HEK293T (cell line): Measurements from ENCODE around the gene PNPLA8.

Experiments used
- CTCF ChIA-PET: fragments of 350-600 bp; formaldehyde crosslinking; extraction: SDS; loops from one replicate; lab custom pipeline; 2021; ENCODE audit warnings: antibody characterized with exemption, inconsistent platforms; lab: Yijun Ruan, JAX
- POLR2A ChIA-PET: fragments of 350-600 bp; formaldehyde crosslinking; extraction: SDS; loops from one replicate; lab custom pipeline; 2020; ENCODE audit warnings: antibody characterized with exemption, inconsistent platforms; lab: Yijun Ruan, JAX
- DNase-seq: peaks from one replicate; pipeline ENCODE4 v3.0.0; 2012; ENCODE audit warnings: mixed read lengths; ENCODE audit errors: extremely low spot score
- CTBP1 ChIP-seq: fragments of 450-650 bp; IDR thresholded peaks from 2 replicates; pipeline ENCODE4 v1.6.1; 2016; ENCODE audit warnings: borderline replicate concordance
- HDGF ChIP-seq: fragments of 450-650 bp; IDR thresholded peaks from 2 replicates; pipeline ENCODE4 v1.6.1; 2017; ENCODE audit warnings: antibody characterized with exemption, borderline replicate concordance
- L3MBTL2 ChIP-seq: fragments of 450-650 bp; conservative IDR thresholded peaks from 2 replicates; pipeline ENCODE4 v1.6.1; 2016; ENCODE audit warnings: mild to moderate bottlenecking
- LEF1 ChIP-seq: fragments of 450-650 bp; IDR thresholded peaks from 2 replicates; pipeline ENCODE4 v1.6.1; 2017; ENCODE audit warnings: mild to moderate bottlenecking, borderline replicate concordance
- PKNOX1 ChIP-seq: fragments of 450-650 bp; IDR thresholded peaks from 2 replicates; pipeline ENCODE4 v1.6.1; 2016

The PNPLA8 gene

GRCh38 chr7:108421720-108422331 is 104.1 kb downstream of the PNPLA8 start:
- ChIA-PET POLR2A (no interaction called here), CTCF (interaction anchor here (0.7 to 1.6 kb wide), 2 partner anchors 8 to 15 kb away, joined by 4 to 5 read pairs; no protein-coding TSS in a partner anchor)
- DNase-seq: no peak
- TF ChIP-seq LEF1 (no peak), L3MBTL2 (no peak), CTBP1 (peak; percentile 42; the same call in 1 of the 2 replicates), PKNOX1 (peak; percentile 77), HDGF (no peak)
